ENCODE data around the gene TSPAN18. TPM values are rescaled to one million over a fixed set of nuclear protein-coding genes. Genes with fewer than 3 reads are reported as not detected.

The TSPAN18 gene
- polyA plus RNA-seq, 6 donors from 2014 or later = 0.27 to 1.6 (median 1.1) TPM; not detected in 1

DNA sequence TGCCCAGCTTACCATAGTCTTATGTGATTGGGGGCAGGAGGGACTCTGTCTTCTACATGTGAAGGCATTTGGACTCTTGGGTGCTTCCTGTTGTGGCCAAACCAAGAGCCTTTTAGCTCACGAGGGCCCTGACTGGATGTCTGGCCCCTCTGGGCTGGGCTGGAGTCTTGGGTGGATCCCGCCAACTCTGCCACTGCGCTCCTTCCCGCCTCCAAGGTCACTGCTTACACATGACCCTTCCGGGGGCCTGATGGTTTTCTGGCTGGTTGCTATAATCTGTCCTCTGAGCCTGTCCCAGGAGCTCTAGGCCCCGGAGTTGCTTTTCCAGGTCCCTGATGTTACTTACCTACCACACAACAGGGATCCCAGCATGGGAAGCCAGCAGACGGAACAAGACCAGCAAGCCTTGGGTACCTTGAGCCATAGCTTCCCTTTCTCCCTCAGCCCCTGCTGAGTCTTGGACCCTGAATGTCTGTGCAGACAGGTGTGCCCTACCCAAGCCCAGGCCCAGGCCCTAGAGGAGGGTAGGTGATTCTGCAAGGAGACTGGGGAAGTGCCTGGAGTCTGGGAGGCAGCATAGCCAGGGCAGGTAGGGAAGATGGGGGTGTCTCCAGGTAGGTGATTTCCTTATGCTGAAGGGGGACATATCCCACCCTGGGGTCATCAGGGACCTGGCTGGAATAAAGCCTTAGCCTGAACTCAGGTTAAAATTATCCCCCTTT, 100.3 kb downstream of the TSPAN18 start:
- ATAC-seq (ENCODE audit: low read depth in 2 of 2) (no peak), DNase-seq (no peak)
- Mint-ChIP-seq H3K9me3 (no peaks in the 10 kb centered on the region), H3K27me3 (peaks cover 2 to 10% (median 7%) of the 10 kb centered on the region in 3 donors), H3K27ac (peak overlapping the region in 1 of 6 donors; percentile 85), H3K36me3 (no peaks in the 10 kb centered on the region), H3K4me3 (no peak overlapping the region), H3K4me1 (no peaks in the 10 kb centered on the region)

DNA sequence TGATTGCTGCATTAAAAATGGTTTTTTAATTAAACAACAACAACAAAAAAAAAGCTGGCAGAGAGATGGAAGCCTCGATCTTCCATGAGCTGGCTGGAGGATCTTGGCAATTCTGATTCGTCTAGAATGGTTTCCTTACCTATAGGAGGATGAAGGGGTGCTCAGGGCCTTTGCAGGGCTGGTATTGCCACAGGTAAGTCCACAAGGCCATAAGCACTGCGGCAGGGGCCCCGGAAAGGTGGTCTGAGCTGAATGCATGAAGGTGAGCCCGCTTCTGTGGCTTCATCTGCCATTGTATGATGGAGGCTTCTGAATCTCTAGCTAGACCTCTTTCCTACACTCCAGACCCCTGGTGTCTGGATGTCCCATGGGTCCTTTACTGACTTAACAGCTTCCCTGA, 101.5 kb downstream of the TSPAN18 start:
- H3K27ac Mint-ChIP-seq = no peak overlapping the region
- DNase-seq (no peak), ATAC-seq (ENCODE audit: low read depth in 2 of 2) (no peak)
- no peak overlapping the region for H3K4me3 Mint-ChIP-seq
- peaks cover 4 to 23% (median 18%) of the 10 kb centered on the region in 3 donors for H3K27me3 Mint-ChIP-seq
- no peaks in the 10 kb centered on the region for H3K36me3 Mint-ChIP-seq
- H3K4me1 Mint-ChIP-seq = no peaks in the 10 kb centered on the region
- no peaks in the 10 kb centered on the region for H3K9me3 Mint-ChIP-seq

GRCh38 chr11:44829838-44830237, 103.1 kb downstream of the TSPAN18 start:
- Mint-ChIP-seq H3K9me3 (no peaks in the 10 kb centered on the region), H3K27me3 (peaks cover 8 to 30% (median 25%) of the 10 kb centered on the region in 3 donors), H3K27ac (no peak overlapping the region), H3K4me1 (no peaks in the 10 kb centered on the region), H3K36me3 (no peaks in the 10 kb centered on the region), H3K4me3 (no peak overlapping the region)
- ATAC-seq (ENCODE audit: low read depth in 2 of 2) (no peak), DNase-seq (no peak)

DNA sequence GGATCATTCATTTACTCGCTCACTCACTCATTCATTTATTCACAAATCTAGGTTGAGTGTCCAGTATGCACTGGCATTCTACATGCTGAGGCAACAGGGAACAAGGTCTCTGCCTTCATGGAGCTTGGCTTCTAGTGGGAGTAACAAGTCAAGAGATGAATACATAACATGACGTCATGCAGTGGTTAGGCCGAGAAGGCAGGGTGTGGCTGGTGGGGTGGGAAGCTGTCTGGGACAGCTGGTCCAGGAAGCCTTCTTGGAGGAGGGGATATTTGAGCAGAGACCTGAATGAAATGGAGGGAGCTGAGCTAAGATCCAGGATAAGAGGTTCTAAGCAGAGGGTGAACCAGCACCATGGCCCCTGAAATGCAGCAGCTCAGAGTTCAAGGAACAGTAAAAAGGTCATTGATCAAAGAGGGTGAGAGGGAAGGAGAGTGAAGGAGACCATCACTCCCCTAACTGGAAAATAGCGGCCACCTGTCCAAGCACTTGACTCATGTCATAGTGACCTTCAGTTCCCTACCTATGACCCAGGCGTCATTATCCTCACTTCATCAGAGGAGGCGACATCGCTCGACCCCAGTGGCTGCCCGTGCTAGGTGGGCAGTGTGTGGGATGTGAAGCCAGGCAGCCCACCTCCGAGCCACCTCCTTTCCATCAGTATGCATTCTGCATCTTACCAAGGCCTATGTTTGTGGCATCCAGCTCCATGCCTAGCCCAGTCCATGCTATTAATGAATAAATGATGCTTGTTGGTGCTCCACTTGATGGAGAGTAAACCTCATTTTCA, 105.0 kb downstream of the TSPAN18 start:
- Mint-ChIP-seq H3K4me1 (no peaks in the 10 kb centered on the region), H3K4me3 (no peak overlapping the region), H3K9me3 (peaks cover 0 to 3% (median 0%) of the 10 kb centered on the region in 7 donors), H3K27ac (no peak overlapping the region), H3K36me3 (no peaks in the 10 kb centered on the region), H3K27me3 (peaks cover 8 to 30% (median 25%) of the 10 kb centered on the region in 3 donors)
- DNase-seq = no peak
- ATAC-seq (ENCODE audit: low read depth in 2 of 2) = no peak

DNA sequence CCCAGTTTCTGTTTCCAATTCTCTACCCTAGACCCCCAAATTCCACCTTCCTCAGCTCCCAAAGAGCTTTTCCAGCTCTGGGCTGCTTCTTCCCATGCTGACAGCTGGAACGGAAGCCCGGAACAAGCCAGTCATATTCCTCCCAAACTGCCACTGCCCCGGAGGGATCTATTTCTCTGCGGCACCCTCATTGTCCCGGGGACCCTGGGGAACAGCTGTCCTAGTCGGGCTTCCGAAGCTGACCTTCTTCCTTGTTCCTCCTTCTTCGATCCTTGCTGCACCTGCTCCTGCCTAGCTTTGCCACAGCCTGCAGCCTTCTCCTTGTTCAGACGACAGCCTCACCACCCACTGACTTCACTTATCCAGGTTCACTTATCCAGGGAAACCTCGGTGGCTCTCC, 105.7 kb downstream of the TSPAN18 start:
- H3K27me3 Mint-ChIP-seq = peaks cover 12 to 30% (median 25%) of the 10 kb centered on the region in 3 donors
- no peaks in the 10 kb centered on the region for H3K4me1 Mint-ChIP-seq
- H3K27ac Mint-ChIP-seq = no peak overlapping the region

DNA sequence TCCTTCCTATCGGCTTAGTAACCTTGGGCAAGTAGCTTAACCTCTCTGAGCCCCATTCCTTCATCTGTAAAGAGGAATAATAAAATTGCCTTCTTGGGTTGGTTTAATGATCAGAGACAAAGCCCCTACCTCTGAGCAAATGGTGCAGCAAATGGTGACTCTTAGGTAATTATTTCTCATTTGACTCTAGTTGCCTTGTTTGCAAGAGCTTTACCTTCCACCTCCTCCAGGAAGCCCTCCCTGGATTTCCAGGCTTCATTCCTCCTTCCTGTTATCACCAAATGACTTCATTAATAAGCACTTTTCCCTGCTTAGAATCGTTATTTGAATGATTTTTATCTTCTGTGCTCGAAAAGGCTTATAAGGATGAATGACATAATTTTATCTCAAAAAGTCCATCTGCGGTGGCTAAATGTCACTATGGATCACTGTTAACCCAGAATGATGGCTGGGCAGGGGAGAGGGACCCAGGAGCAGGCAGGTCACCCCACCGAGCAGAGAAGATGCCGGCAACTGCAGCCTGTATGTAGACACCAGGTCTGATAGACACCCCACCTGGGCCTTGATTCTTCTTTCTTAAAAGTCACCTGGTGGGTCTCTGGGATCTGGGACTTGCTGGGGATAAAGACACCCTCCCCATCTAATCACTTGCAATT, 106.6 kb downstream of the TSPAN18 start:
- DNase-seq (no peak), ATAC-seq (ENCODE audit: low read depth in 2 of 2) (no peak)
- Mint-ChIP-seq H3K4me1 (no peaks in the 10 kb centered on the region), H3K27ac (no peak overlapping the region), H3K9me3 (peaks cover 0 to 4% (median 0%) of the 10 kb centered on the region in 7 donors), H3K36me3 (no peaks in the 10 kb centered on the region), H3K4me3 (no peak overlapping the region), H3K27me3 (peaks cover 12 to 34% (median 27%) of the 10 kb centered on the region in 3 donors)

More for the DNA sequence above, 105.7 kb downstream of the TSPAN18 start:
- ATAC-seq (ENCODE audit: low read depth in 2 of 2) = no peak
- H3K36me3 Mint-ChIP-seq = no peaks in the 10 kb centered on the region
- DNase-seq = no peak
- H3K4me3 Mint-ChIP-seq = no peak overlapping the region
- H3K9me3 Mint-ChIP-seq = peaks cover 0 to 4% (median 0%) of the 10 kb centered on the region in 7 donors

DNA sequence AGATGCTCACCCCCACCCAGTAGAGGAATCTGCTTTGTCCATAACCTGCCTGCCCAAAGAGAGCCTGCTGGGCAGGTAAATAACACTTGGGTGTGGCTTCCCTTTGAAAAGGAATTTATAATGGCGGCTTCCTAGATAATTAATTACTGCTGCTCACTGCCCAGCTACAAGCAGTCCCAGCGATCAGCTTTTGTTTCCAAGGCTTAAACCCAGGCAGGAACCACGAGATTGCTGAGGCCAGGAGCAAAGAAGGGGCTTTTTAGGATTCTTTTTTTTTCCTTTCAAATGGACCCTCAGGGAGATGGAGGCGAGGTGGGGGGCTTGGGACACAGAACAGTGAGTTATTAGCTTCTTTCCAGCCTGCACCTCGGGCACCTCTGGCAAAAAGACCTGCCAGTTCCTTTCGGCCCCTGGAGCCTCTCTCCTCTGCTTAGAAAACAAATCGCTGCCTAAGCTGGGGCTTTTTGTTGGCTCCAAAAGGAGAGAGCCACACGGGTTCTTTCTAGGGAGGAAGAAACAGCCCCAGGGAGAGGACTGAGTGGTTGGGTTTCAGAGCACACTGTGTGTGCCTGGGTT, 107.2 kb downstream of the TSPAN18 start:
- peaks cover 12 to 34% (median 29%) of the 10 kb centered on the region in 3 donors for H3K27me3 Mint-ChIP-seq

DNA sequence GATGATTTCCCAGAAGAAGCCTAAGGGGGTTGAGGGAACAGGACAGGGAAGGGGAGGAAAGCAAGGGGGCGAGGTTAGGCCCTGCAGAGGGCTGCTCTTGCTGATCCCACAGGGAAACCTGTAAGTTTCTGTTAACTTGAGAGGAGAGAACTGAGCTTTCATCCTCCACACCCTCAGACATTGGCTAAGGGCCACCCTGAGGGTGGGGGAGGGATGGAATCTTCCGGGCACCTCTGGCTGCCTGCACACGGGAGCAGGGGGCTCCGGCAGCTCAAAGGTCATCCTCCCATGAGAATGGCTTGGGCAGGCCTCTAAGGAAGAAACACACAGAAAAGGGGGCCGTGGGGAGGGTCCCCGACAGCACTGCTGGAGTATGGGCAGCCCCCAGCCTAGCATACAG, 108.1 kb downstream of the TSPAN18 start:
- no peak overlapping the region for H3K4me3 Mint-ChIP-seq
- H3K9me3 Mint-ChIP-seq = peaks cover 0 to 6% (median 4%) of the 10 kb centered on the region in 7 donors
- ATAC-seq (ENCODE audit: low read depth in 2 of 2) (no peak), DNase-seq (no peak)
- H3K27me3 Mint-ChIP-seq = peaks cover 16 to 38% (median 37%) of the 10 kb centered on the region in 3 donors
- H3K4me1 Mint-ChIP-seq = no peaks in the 10 kb centered on the region
- no peaks in the 10 kb centered on the region for H3K36me3 Mint-ChIP-seq
- H3K27ac Mint-ChIP-seq = no peak overlapping the region

More for the DNA sequence above, 107.2 kb downstream of the TSPAN18 start:
- Mint-ChIP-seq H3K4me1 (no peaks in the 10 kb centered on the region), H3K27ac (no peak overlapping the region), H3K36me3 (no peaks in the 10 kb centered on the region), H3K9me3 (peaks cover 0 to 4% (median 0%) of the 10 kb centered on the region in 7 donors), H3K4me3 (no peak overlapping the region)
- no peak for DNase-seq
- ATAC-seq (ENCODE audit: low read depth in 2 of 2) = no peak

GRCh38 chr11:44835296-44835695, 108.5 kb downstream of the TSPAN18 start:
- no peaks in the 10 kb centered on the region for H3K4me1 Mint-ChIP-seq
- DNase-seq (no peak), ATAC-seq (ENCODE audit: low read depth in 2 of 2) (no peak)
- peaks cover 0 to 6% (median 4%) of the 10 kb centered on the region in 7 donors for H3K9me3 Mint-ChIP-seq
- H3K27ac Mint-ChIP-seq = no peak overlapping the region
- H3K27me3 Mint-ChIP-seq = peaks cover 16 to 41% (median 39%) of the 10 kb centered on the region in 3 donors
- H3K4me3 Mint-ChIP-seq = no peak overlapping the region
- no peaks in the 10 kb centered on the region for H3K36me3 Mint-ChIP-seq

- no peaks in the 10 kb centered on the region for H3K4me1 Mint-ChIP-seq
- ATAC-seq (ENCODE audit: low read depth in 2 of 2) = no peak
- peaks cover 0 to 6% (median 4%) of the 10 kb centered on the region in 7 donors for H3K9me3 Mint-ChIP-seq
- H3K36me3 Mint-ChIP-seq = no peaks in the 10 kb centered on the region
- no peak overlapping the region for H3K27ac Mint-ChIP-seq
- DNase-seq = no peak
- no peak overlapping the region for H3K4me3 Mint-ChIP-seq
- peaks cover 16 to 41% (median 39%) of the 10 kb centered on the region in 3 donors for H3K27me3 Mint-ChIP-seq
Observed at GRCh38 chr11:44835938-44836337, 109.2 kb downstream of the TSPAN18 start.

DNA sequence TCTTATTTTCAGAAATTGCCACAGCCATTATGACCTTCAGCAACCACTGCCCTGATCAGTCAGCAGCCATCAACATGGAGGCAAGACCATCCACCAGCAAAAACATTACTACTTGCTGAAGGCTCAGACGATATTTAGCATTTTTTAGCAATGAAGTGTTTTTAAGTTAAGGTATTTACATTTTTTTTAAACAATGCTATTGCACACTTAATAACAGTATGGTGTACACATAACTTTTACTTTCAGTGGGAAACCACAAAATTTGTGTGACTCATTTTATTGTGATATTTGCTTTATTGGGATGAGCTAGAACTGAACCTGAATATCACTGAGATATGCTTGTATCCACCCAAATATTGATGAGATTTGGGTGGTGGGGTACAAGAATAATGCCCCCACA, 110.9 kb downstream of the TSPAN18 start:
- DNase-seq (no peak), ATAC-seq (ENCODE audit: low read depth in 2 of 2) (no peak)
- Mint-ChIP-seq H3K27me3 (peaks cover 13 to 40% (median 38%) of the 10 kb centered on the region in 3 donors), H3K4me1 (no peaks in the 10 kb centered on the region), H3K27ac (no peak overlapping the region), H3K36me3 (peaks cover 0 to 8% of the 10 kb centered on the region in 2 donors), H3K4me3 (no peak overlapping the region), H3K9me3 (peaks cover 2 to 10% (median 4%) of the 10 kb centered on the region in 7 donors)

DNA sequence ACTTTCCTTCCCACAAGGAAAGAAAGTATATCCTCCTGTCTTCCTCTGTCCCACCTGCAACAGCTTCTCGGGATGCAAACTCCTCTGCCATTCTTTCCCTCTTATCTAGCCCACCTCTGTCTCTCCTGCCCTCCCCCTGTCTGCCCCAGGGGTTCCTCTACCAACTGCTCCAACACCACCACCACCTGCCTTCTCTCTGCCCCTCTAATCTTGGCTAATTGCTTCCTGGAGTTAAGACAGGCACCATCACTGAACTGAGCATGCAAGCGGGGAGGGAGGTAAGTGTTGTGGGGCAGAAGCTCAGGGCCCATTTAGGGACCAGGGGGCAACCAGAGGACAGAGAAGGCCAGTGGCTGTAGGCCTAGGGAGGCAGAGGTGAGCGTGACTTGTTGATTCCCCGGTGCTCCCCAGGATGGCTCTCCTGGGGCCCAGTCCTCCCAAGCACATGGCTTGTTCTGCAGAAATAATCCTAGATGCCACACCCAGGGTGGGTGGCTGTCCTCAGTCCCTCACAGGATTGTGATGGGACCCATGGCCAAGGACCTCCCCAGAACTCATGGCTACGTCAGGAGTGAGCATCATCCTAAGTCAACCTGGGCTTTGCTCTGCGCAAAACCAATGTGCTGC, 112.8 kb downstream of the TSPAN18 start:
- Mint-ChIP-seq H3K4me1 (no peaks in the 10 kb centered on the region), H3K4me3 (no peak overlapping the region), H3K9me3 (peaks cover 8 to 29% (median 19%) of the 10 kb centered on the region in 7 donors), H3K27me3 (peaks cover 10 to 33% (median 27%) of the 10 kb centered on the region in 3 donors), H3K27ac (no peak overlapping the region), H3K36me3 (peaks cover 4 to 22% of the 10 kb centered on the region in 2 donors)
- no peak for ATAC-seq (ENCODE audit: low read depth in 2 of 2)
- no peak for DNase-seq

GRCh38 chr11:44840085-44840478, 113.3 kb downstream of the TSPAN18 start:
- peaks cover 9 to 32% (median 24%) of the 10 kb centered on the region in 3 donors for H3K27me3 Mint-ChIP-seq
- no peak for DNase-seq

More at GRCh38 chr11:44840085-44840478, 113.3 kb downstream of the TSPAN18 start:
- peaks cover 8 to 34% (median 23%) of the 10 kb centered on the region in 7 donors for H3K9me3 Mint-ChIP-seq
- H3K4me3 Mint-ChIP-seq = no peak overlapping the region
- no peaks in the 10 kb centered on the region for H3K4me1 Mint-ChIP-seq
- peaks cover 4 to 27% of the 10 kb centered on the region in 2 donors for H3K36me3 Mint-ChIP-seq
- ATAC-seq (ENCODE audit: low read depth in 2 of 2) = no peak
- H3K27ac Mint-ChIP-seq = no peak overlapping the region

All from naive B cell (primary cell).